Gastroesophageal sphincter (tissue), 4 donors: ENCODE measurements around the gene RAE1. TPM values are rescaled to one million over a fixed set of nuclear protein-coding genes. Genes with fewer than 3 reads are reported as not detected.

ENCODE experiments used
- ATAC-seq: fragments of 150-250 bp; one replicate; pipeline ENCODE4 v1.9.1; 2016; ENCODE audit warnings: mild to moderate bottlenecking, moderate library complexity
- H3K27ac ChIP-seq, 4 donors: fragments of 200-600 bp; sonication (generic) in 3 of 4; 1 replicate in 3 of 4; 2 replicates in 1 of 4; pipeline ENCODE4 v1.5.1; 2016 to 2019
- H3K27me3 ChIP-seq: fragments of 200-600 bp; sonication (generic); one replicate; pipeline ENCODE4 v1.5.1; 2019
- H3K36me3 ChIP-seq, 2 donors: fragments of 200-600 bp; sonication (generic); one replicate each; pipeline ENCODE4 v1.5.1; 2019; ENCODE audit warnings: control low read depth in 1 of 2
- H3K4me1 ChIP-seq, 3 donors: fragments of 200-600 bp; sonication (generic); 1 replicate in 2 of 3; 2 replicates in 1 of 3; pipeline ENCODE4 v1.5.1; 2016 to 2019; ENCODE audit warnings: control low read depth in 2 of 3
- H3K4me3 ChIP-seq, 2 donors: fragments of 200-600 bp; sonication (generic); one replicate each; pipeline ENCODE4 v1.5.1; 2019; ENCODE audit warnings: mild to moderate bottlenecking in 1 of 2, moderate library complexity in 1 of 2
- H3K9me3 ChIP-seq, 3 donors: fragments of 200-600 bp; sonication (generic); one replicate each; pipeline ENCODE4 v1.5.1; 2017 to 2019; ENCODE audit warnings: control low read depth in 2 of 3
- EP300 ChIP-seq: sonication (generic); formaldehyde crosslinking; IDR thresholded peaks from one replicate; pipeline ENCODE4 v1.6.1; 2017; ENCODE audit warnings: antibody characterized with exemption, mild to moderate bottlenecking
- POLR2A ChIP-seq, 2 donors: fragments of 450-650 bp; IDR thresholded peaks; one replicate each; pipeline ENCODE4 v1.6.1; 2017; ENCODE audit warnings: antibody characterized with exemption in 2 of 2, mild to moderate bottlenecking in 2 of 2, moderate library complexity in 1 of 2
- POLR2AphosphoS5 ChIP-seq: sonication (generic); formaldehyde crosslinking; IDR thresholded peaks from one replicate; pipeline ENCODE4 v1.6.1; 2017; ENCODE audit warnings: antibody characterized with exemption
- WGBS, 2 donors: methylation state at CpG; one replicate each; pipeline ENCODE4 v1.1.5; 2018; ENCODE audit warnings: low coverage in 1 of 2; 5-methylcytosine and 5-hydroxymethylcytosine counted together
- total RNA-seq, 4 donors: library from RNA; depleted of rRNA; stranded (reverse); fragments of >200 nt; gene quantifications; one replicate each; pipeline ENCODE4 v1.1.0, GENCODE V29; 2016
- TF ChIP-seq, protein P1 (sequence below), 4 experiments: fragments of 200-600 bp in 2 of 4; fragments of 450-650 bp in 2 of 4; sonication (generic) in 1 of 4; IDR thresholded peaks; one replicate each; pipeline ENCODE4 v1.5.1; 2017 to 2019; ENCODE audit warnings: antibody characterized with exemption in 4 of 4, mild to moderate bottlenecking in 2 of 4, moderate library complexity in 2 of 4

Gene RAE1
- total RNA-seq, 4 donors from 2014 or later = 16.5 to 30.4 (median 25.1) TPM

DNA sequence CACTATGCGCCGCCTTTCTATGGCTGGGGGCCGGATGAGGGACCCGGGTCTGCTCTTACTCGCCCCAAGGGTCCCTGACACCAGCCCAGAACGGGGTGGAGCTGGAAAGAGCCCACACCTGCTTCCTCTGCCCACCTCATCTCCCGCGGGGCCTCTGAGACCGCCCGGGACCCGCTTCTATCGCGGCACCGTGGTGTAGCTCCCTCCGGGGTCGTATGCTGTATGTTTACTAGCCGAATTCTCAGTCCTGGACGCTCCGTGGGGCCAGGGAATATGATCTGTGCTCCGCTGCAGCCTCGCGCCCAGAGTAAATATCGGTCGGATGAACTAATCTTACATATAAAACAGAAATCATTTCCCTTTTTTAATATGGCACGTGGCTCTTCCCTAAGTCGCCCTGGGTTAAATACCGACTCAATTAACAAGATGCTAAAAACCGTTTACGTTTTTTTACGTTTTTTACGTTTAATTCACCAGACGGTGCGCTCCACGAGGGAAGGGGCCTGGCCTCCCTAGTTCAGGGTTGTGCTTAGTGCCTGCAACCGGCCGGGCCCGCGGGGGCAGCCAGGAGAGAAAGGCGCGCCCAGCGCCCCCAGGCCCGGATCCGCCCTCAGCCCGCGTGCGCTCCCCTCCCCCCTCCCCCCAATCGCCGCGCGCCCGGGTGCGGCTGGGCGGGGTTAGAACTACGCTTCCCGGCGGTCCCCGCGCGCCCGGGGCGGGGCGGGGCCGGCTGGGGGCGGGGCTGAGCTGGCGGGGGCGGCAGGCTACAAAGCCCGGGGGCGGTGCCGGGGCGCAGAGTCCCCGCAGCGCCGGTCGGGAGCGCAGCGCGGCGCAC is 39.8 kb downstream of the RAE1 start, which contains the start of gene RBM38:
Gene RBM38 (plus strand): TSS at position 793 of the 835 bp plus-strand sequence. CDS start 186 bp downstream, outside the sequence.
- TF ChIP-seq EP300 (no peak), POLR2AphosphoS5 (no peak), POLR2A (IDR thresholded peaks at IDR 0.05) (no peak)
- TF ChIP-seq, protein P1, sequence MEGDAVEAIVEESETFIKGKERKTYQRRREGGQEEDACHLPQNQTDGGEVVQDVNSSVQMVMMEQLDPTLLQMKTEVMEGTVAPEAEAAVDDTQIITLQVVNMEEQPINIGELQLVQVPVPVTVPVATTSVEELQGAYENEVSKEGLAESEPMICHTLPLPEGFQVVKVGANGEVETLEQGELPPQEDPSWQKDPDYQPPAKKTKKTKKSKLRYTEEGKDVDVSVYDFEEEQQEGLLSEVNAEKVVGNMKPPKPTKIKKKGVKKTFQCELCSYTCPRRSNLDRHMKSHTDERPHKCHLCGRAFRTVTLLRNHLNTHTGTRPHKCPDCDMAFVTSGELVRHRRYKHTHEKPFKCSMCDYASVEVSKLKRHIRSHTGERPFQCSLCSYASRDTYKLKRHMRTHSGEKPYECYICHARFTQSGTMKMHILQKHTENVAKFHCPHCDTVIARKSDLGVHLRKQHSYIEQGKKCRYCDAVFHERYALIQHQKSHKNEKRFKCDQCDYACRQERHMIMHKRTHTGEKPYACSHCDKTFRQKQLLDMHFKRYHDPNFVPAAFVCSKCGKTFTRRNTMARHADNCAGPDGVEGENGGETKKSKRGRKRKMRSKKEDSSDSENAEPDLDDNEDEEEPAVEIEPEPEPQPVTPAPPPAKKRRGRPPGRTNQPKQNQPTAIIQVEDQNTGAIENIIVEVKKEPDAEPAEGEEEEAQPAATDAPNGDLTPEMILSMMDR (IDR thresholded peaks at IDR 0.05) = no peak
- peak; percentile 80 for ATAC-seq
- Histone ChIP-seq H3K4me1 (peaks cover 0 to 66% (median 36%) of the 10 kb centered on the region in 3 donors), H3K9me3 (no peaks in the 10 kb centered on the region), H3K27ac (peak within 1 kb of the TSS; percentile 85 to 95 (median 94)), H3K4me3 (peak within 1 kb of the TSS; percentile 65 to 78), H3K27me3 (no peaks in the 10 kb centered on the region), H3K36me3 (peaks cover 0 to 11% of the 10 kb centered on the region in 2 donors)
- 53 to 67% methylated on average over 11 to 17 of the region's 78 CpGs for WGBS, 2 donors

DNA sequence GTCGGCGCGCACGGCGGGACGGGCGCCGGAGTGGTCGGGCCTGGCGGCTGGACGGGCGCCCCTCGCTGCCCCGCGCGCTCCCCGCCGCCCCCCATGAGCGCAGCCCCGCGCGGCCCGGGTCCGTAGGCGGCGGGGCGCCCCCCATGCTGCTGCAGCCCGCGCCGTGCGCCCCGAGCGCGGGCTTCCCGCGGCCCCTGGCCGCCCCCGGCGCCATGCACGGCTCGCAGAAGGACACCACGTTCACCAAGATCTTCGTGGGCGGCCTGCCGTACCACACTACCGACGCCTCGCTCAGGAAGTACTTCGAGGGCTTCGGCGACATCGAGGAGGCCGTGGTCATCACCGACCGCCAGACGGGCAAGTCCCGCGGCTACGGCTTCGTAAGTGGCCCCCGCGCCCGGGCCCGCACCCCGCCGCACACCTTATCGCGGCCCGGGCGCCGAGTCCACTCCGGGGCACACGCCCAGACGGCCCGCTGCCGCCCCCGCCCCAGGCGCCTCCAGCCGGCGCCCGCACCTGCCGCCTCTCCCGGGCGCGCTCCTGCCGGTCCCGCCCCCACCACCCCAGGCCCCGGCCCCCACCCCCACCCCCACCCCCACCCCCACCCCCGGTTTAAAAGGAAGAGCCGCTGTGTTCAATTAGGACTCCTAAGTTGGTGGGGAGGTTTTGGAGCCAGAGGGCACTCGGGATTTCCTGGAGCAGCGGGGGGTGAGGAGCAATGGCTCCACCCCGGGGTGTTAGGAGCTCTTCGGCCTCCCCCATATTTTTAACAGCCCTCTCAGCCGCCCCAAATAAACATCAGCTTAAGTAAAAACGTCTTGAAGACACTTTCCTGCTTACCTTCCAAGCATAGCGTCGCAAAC is 40.6 kb downstream of the RAE1 start:
- Histone ChIP-seq H3K27me3 (no peaks in the 10 kb centered on the region), H3K36me3 (peaks cover 0 to 16% of the 10 kb centered on the region in 2 donors), H3K27ac (peak overlapping the region; percentile 85 to 95 (median 94)), H3K4me1 (peaks cover 0 to 75% (median 44%) of the 10 kb centered on the region in 3 donors), H3K9me3 (no peaks in the 10 kb centered on the region), H3K4me3 (peak overlapping the region; percentile 65 to 78)
- peak; percentile 2 for ATAC-seq
- WGBS, 2 donors = 0 to 17% methylated on average over 1 to 8 of the region's 98 CpGs
- TF ChIP-seq POLR2A (IDR thresholded peaks at IDR 0.05) (peak in 1 of 2 donors; percentile 50), POLR2AphosphoS5 (no peak)

DNA sequence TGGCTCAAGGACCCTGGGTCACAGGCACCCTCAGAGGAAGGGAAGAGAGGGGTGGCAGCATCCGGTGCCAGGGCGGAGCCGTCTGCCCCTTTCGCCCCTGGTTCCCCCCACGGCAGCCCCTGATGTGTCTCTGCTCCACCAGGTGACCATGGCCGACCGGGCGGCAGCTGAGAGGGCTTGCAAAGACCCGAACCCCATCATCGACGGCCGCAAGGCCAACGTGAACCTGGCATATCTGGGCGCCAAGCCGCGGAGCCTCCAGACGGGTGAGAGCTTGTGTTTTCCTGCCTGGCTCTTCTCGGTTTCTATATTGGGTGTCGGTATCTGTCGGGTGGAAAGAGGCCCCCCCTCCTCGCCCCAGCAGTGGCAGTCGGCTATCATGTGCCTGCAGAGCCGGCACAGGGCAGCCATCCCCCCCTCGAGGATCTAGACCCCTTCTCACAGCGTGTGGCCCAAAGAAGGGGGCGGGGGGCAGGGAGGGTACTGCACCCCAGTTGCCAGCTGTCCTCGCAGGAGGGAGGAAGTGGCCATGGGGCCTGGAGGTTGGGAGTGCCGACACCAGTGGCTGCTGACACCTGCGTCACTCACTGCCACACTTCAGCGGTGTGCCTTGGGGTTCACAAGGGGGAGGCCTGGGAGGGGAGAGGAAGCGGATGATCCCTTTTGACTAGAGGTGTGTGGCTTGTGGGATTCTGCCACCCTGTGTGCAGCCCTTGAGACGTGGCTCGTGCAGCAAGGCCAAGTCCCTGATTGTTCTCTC is 41.6 kb downstream of the RAE1 start:
- Histone ChIP-seq H3K36me3 (peaks cover 0 to 25% of the 10 kb centered on the region in 2 donors), H3K4me3 (peak overlapping the region; percentile 65 to 78), H3K4me1 (peaks cover 0 to 85% (median 54%) of the 10 kb centered on the region in 3 donors), H3K27me3 (no peaks in the 10 kb centered on the region), H3K27ac (peak overlapping the region; percentile 85 to 95 (median 94)), H3K9me3 (no peaks in the 10 kb centered on the region)
- TF ChIP-seq EP300 (no peak), POLR2AphosphoS5 (peak; percentile 51), POLR2A (IDR thresholded peaks at IDR 0.05) (peak; percentile 22 to 54)
- TF ChIP-seq, protein P1 (IDR thresholded peaks at IDR 0.05) = no peak
- no peak for ATAC-seq
- WGBS, 2 donors = 40% methylated on average over 1 of the region's 33 CpGs; no CpG with 5 or more reads in 1 of the 2 donors

DNA sequence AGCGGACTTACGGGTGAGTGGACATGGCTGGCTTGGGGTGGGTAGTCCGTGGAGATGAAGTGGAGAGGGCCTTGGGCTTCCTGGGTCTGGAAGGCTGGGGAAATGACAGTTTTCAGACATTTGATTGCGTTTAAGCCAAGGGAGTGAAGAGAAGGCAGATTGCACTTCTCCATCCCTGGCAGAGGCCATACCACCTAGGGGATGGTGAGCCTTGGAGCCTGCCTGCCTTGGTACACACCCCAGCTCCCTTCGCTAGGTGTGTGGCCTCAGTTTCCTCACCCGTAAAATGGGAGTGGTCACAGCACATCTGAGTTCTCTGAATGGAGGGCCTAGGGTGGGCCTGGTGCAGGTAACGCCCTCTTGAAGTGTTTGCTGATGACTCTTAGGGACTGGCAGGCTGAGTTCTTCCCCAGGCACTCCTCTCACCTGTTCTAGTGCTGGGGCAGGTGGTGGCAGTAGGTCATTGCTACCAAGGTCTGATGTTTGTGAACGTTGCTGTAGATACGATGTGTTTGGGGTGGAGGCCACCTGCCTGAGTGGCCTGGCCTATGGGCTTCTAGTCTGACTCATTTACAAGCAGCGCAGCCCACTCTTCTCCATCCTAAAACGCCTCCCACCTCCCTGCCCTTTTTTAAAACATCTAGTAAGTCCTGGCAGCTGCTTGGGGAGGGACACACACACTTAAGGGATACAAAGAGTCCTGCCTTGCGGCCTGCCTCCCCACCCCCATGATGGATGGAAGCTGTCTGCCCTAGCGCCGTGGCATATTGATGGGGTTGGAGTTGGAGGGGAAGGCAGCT is 42.5 kb downstream of the RAE1 start:
- TF ChIP-seq POLR2AphosphoS5 = peak; percentile 15
- no peak for TF ChIP-seq EP300
- Histone ChIP-seq H3K36me3 (peaks cover 0 to 25% of the 10 kb centered on the region in 2 donors), H3K9me3 (no peaks in the 10 kb centered on the region), H3K4me1 (peaks cover 0 to 93% (median 63%) of the 10 kb centered on the region in 3 donors), H3K27me3 (no peaks in the 10 kb centered on the region), H3K27ac (peak overlapping the region; percentile 85 to 95 (median 94)), H3K4me3 (peak overlapping the region; percentile 65 to 78)
- no peak for ATAC-seq
- 47 to 80% methylated on average over 1 to 3 of the region's 14 CpGs for WGBS, 2 donors
